Mesendoderm (in vitro differentiated cells): ENCODE results near the gene GEMIN8.
A peak's percentile ranks its signal among the peaks of the same experiment; 100 is the strongest.

Experiments used
- DNase-seq: peaks from one replicate; pipeline ENCODE4 v3.0.0; 2013
- H2AK5ac ChIP-seq: 2 replicates; pipeline ENCODE4 v1.6.1; 2013; ENCODE audit warnings: low read length, inconsistent platforms
- H2BK120ac ChIP-seq: 2 replicates; pipeline ENCODE4 v1.6.1; 2013; ENCODE audit warnings: low read depth, mild to moderate bottlenecking, low read length, moderate library complexity, mixed read lengths
- H2BK15ac ChIP-seq: replicated peaks from 2 replicates; pipeline ENCODE4 v1.6.1; 2013; ENCODE audit warnings: low read depth, mild to moderate bottlenecking, moderate library complexity
- H2BK5ac ChIP-seq: 2 replicates; pipeline ENCODE4 v1.6.1; 2013; ENCODE audit warnings: low read length, inconsistent platforms
- H3K18ac ChIP-seq: 2 replicates; pipeline ENCODE4 v1.6.1; 2013; ENCODE audit warnings: mild to moderate bottlenecking, low read length, mixed read lengths
- H3K23ac ChIP-seq: one replicate; pipeline ENCODE4 v1.6.1; 2013; ENCODE audit warnings: low read length
- H3K27ac ChIP-seq: 2 replicates; pipeline ENCODE4 v1.5.1; 2013; ENCODE audit warnings: low read depth, mild to moderate bottlenecking, inconsistent platforms, low read length, moderate library complexity
- H3K27me3 ChIP-seq: 2 replicates; pipeline ENCODE4 v1.6.1; 2013; ENCODE audit warnings: low read length, control low read depth, mild to moderate bottlenecking, inconsistent platforms; ENCODE audit not compliant: insufficient read depth, poor library complexity
- H3K36me3 ChIP-seq: 2 replicates; pipeline ENCODE4 v1.6.1; 2013; ENCODE audit warnings: low read length, inconsistent platforms; ENCODE audit not compliant: control insufficient read depth, insufficient read depth
- H3K4ac ChIP-seq: one replicate; pipeline ENCODE4 v1.6.1; 2013; ENCODE audit warnings: low read depth, mild to moderate bottlenecking, low read length, moderate library complexity
- H3K4me1 ChIP-seq: 2 replicates; pipeline ENCODE4 v1.6.1; 2013; ENCODE audit warnings: low read depth, low read length, inconsistent platforms; ENCODE audit not compliant: control insufficient read depth
- H3K4me2 ChIP-seq: 2 replicates; pipeline ENCODE4 v1.6.1; 2013; ENCODE audit warnings: low read length
- H3K4me3 ChIP-seq: 2 replicates; pipeline ENCODE4 v1.5.1; 2013; ENCODE audit warnings: mild to moderate bottlenecking, low read length
- H3K56ac ChIP-seq: one replicate; pipeline ENCODE4 v1.6.1; 2013; ENCODE audit warnings: low read length
- H3K79me1 ChIP-seq: 2 replicates; pipeline ENCODE4 v1.6.1; 2013; ENCODE audit warnings: low read length, inconsistent platforms
- H3K79me2 ChIP-seq: 2 replicates; pipeline ENCODE4 v1.6.1; 2013; ENCODE audit warnings: mild to moderate bottlenecking, low read length; ENCODE audit not compliant: control insufficient read depth, insufficient read depth
- H3K9ac ChIP-seq: 2 replicates; pipeline ENCODE4 v1.6.1; 2013; ENCODE audit warnings: low read length, inconsistent platforms
- H4K5ac ChIP-seq: one replicate; pipeline ENCODE4 v1.6.1; 2013; ENCODE audit warnings: low read length
- H4K8ac ChIP-seq: one replicate; pipeline ENCODE4 v1.6.1; 2013; ENCODE audit warnings: low read depth, mild to moderate bottlenecking, control low read depth, low read length, moderate library complexity
- WGBS: extraction: QIAGEN DNeasy Blood & Tissue Kit; methylation state at CpG from one replicate; pipeline ENCODE4 v1.1.7; 2013; ENCODE audit warnings: low lambda C conversion rate, missing lambda C conversion rate; ENCODE audit not compliant: insufficient coverage; ENCODE audit errors: extremely low coverage; 5-methylcytosine and 5-hydroxymethylcytosine counted together

The GEMIN8 gene

GRCh38 chrX:14039344-14039743, 9.7 kb upstream of the GEMIN8 start:
- H3K36me3 ChIP-seq = no peaks in the 10 kb centered on the region
- no peak overlapping the region for H4K5ac ChIP-seq
- no peak overlapping the region for H4K8ac ChIP-seq
- no peak overlapping the region for H3K4me3 ChIP-seq
- H2BK120ac ChIP-seq = no peak overlapping the region
- no peak overlapping the region for H2BK15ac ChIP-seq
- H3K27me3 ChIP-seq = no peaks in the 10 kb centered on the region
- no peak overlapping the region for H3K4ac ChIP-seq
- H3K18ac ChIP-seq = no peak overlapping the region
- H3K4me1 ChIP-seq = no peaks in the 10 kb centered on the region
- H3K9ac ChIP-seq = no peak overlapping the region
- H3K79me2 ChIP-seq = no peaks in the 10 kb centered on the region
- H3K4me2 ChIP-seq = no peak overlapping the region
- H2AK5ac ChIP-seq = no peak overlapping the region
- no peak overlapping the region for H3K23ac ChIP-seq
- peak; percentile 34 for DNase-seq
- no peak overlapping the region for H2BK5ac ChIP-seq
- H3K56ac ChIP-seq = no peak overlapping the region
- 100% methylated on average over 1 of the region's 3 CpGs for WGBS
- no peaks in the 10 kb centered on the region for H3K79me1 ChIP-seq
- H3K27ac ChIP-seq = no peak overlapping the region

- no peak overlapping the region for H3K56ac ChIP-seq
- H3K36me3 ChIP-seq = no peaks in the 10 kb centered on the region
- no peak overlapping the region for H3K18ac ChIP-seq
- no peaks in the 10 kb centered on the region for H3K79me1 ChIP-seq
- no peak overlapping the region for H2BK120ac ChIP-seq
- H2BK15ac ChIP-seq = no peak overlapping the region
- DNase-seq = no peak
- no peak overlapping the region for H3K4me3 ChIP-seq
- H3K27me3 ChIP-seq = no peaks in the 10 kb centered on the region
- no peak overlapping the region for H3K27ac ChIP-seq
- H3K4ac ChIP-seq = no peak overlapping the region
- no peak overlapping the region for H4K8ac ChIP-seq
- H3K79me2 ChIP-seq = no peaks in the 10 kb centered on the region
- WGBS = no CpG with 5 or more reads among the region's 3 CpGs
- no peak overlapping the region for H3K23ac ChIP-seq
- H2AK5ac ChIP-seq = no peak overlapping the region
- H2BK5ac ChIP-seq = no peak overlapping the region
- no peak overlapping the region for H3K9ac ChIP-seq
- no peak overlapping the region for H3K4me2 ChIP-seq
- H3K4me1 ChIP-seq = no peaks in the 10 kb centered on the region
- no peak overlapping the region for H4K5ac ChIP-seq
Observed at GRCh38 chrX:14038375-14039085, 8.8 kb upstream of the GEMIN8 start.

GRCh38 chrX:14032406-14032805, 2.7 kb upstream of the GEMIN8 start:
- Histone ChIP-seq H2AK5ac (no peak overlapping the region), H3K36me3 (no peaks in the 10 kb centered on the region), H3K56ac (peak overlapping the region; percentile 25), H3K23ac (no peak overlapping the region), H2BK5ac (no peak overlapping the region), H3K4me1 (no peaks in the 10 kb centered on the region), H4K8ac (no peak overlapping the region), H3K79me2 (no peaks in the 10 kb centered on the region), H2BK120ac (no peak overlapping the region), H3K9ac (no peak overlapping the region), H3K27me3 (no peaks in the 10 kb centered on the region), H3K4ac (no peak overlapping the region), H4K5ac (no peak overlapping the region), H2BK15ac (no peak overlapping the region), H3K4me2 (no peak overlapping the region), H3K4me3 (no peak overlapping the region), H3K18ac (no peak overlapping the region), H3K27ac (no peak overlapping the region), H3K79me1 (no peaks in the 10 kb centered on the region)
- DNase-seq = peak; percentile 55
- WGBS = no CpG with 5 or more reads among the region's 2 CpGs

GRCh38 chrX:14030174-14030530, 460 bp upstream of the GEMIN8 start:
- Histone ChIP-seq H3K18ac (peak overlapping the region; percentile 87), H3K23ac (no peak overlapping the region), H3K4ac (no peak overlapping the region), H3K4me1 (peaks cover 2% of the 10 kb centered on the region), H3K4me3 (peak overlapping the region; percentile 8), H2BK120ac (no peak overlapping the region), H3K36me3 (no peaks in the 10 kb centered on the region), H3K79me2 (no peaks in the 10 kb centered on the region), H3K27ac (peak overlapping the region; percentile 78), H4K8ac (peak overlapping the region; percentile 93), H3K9ac (peak overlapping the region; percentile 60), H2BK15ac (no peak overlapping the region), H4K5ac (no peak overlapping the region), H3K56ac (peak overlapping the region; percentile 81), H2BK5ac (no peak overlapping the region), H2AK5ac (no peak overlapping the region), H3K27me3 (no peaks in the 10 kb centered on the region), H3K79me1 (no peaks in the 10 kb centered on the region), H3K4me2 (no peak overlapping the region)
- DNase-seq = no peak
- no CpG with 5 or more reads among the region's 7 CpGs for WGBS

GRCh38 chrX:14029039-14029424, 660 bp downstream of the GEMIN8 start:
- H2AK5ac ChIP-seq = no peak overlapping the region
- no peaks in the 10 kb centered on the region for H3K79me2 ChIP-seq
- H3K4me2 ChIP-seq = peak overlapping the region; percentile 50
- no peaks in the 10 kb centered on the region for H3K79me1 ChIP-seq
- H2BK15ac ChIP-seq = no peak overlapping the region
- H3K27me3 ChIP-seq = no peaks in the 10 kb centered on the region
- WGBS = no CpG with 5 or more reads among the region's 7 CpGs
- H2BK120ac ChIP-seq = no peak overlapping the region
- DNase-seq = peak; percentile 51
- H3K36me3 ChIP-seq = no peaks in the 10 kb centered on the region
- no peak overlapping the region for H4K5ac ChIP-seq
- no peak overlapping the region for H3K23ac ChIP-seq
- peak overlapping the region; percentile 55 for H3K4ac ChIP-seq
- peak overlapping the region; percentile 20 for H3K27ac ChIP-seq
- peak overlapping the region; percentile 42 for H3K4me3 ChIP-seq
- peak overlapping the region; percentile 67 for H3K9ac ChIP-seq
- no peak overlapping the region for H2BK5ac ChIP-seq
- peak overlapping the region; percentile 74 for H3K56ac ChIP-seq
- H3K18ac ChIP-seq = peak overlapping the region; percentile 60
- peaks cover 2% of the 10 kb centered on the region for H3K4me1 ChIP-seq
- H4K8ac ChIP-seq = no peak overlapping the region

GRCh38 chrX:14028473-14028872, 1.2 kb downstream of the GEMIN8 start:
- Histone ChIP-seq H2BK120ac (no peak overlapping the region), H3K27ac (no peak overlapping the region), H2BK15ac (no peak overlapping the region), H3K4ac (no peak overlapping the region), H3K56ac (no peak overlapping the region), H2AK5ac (no peak overlapping the region), H3K9ac (no peak overlapping the region), H4K8ac (no peak overlapping the region), H3K4me3 (no peak overlapping the region), H3K4me2 (no peak overlapping the region), H3K23ac (no peak overlapping the region), H2BK5ac (no peak overlapping the region), H3K79me2 (no peaks in the 10 kb centered on the region), H3K36me3 (no peaks in the 10 kb centered on the region), H3K18ac (no peak overlapping the region), H3K4me1 (peaks cover 2% of the 10 kb centered on the region), H4K5ac (no peak overlapping the region), H3K27me3 (no peaks in the 10 kb centered on the region), H3K79me1 (no peaks in the 10 kb centered on the region)
- WGBS = 100% methylated on average over 1 of the region's 3 CpGs
- no peak for DNase-seq
